H1 (cell line): ENCODE data around the gene TMEM151B. TPM values are rescaled to one million over a fixed set of nuclear protein-coding genes. Genes with fewer than 3 reads are reported as not detected.

Source experiments
- CTCF ChIA-PET: fragments of 300-600 bp; sonication (Branson Sonifier 250); formaldehyde crosslinking; loops from one replicate; lab custom pipeline; 2021; ENCODE audit not compliant: partially characterized antibody; lab: Charles Lee
- POLR2A ChIA-PET: fragments of 300-600 bp; sonication (Branson Sonifier 250); formaldehyde crosslinking; loops from one replicate; lab custom pipeline; 2021; ENCODE audit warnings: inconsistent platforms; ENCODE audit not compliant: partially characterized antibody; lab: Charles Lee
- DNase-seq, 2 experiments: peaks; one replicate each; pipeline versions ENCODE4 v3.0.0 to v3.0.0-alpha.2; 2010 to 2022; ENCODE audit warnings: low spot score in 2 of 2, low read depth in 1 of 2, mixed read lengths in 1 of 2
- FAIRE-seq: peaks from 2 replicates; lab custom pipeline; 2011; peaks lifted over from hg19 to GRCh38; lab: Jason Lieb, UNC
- H2AFZ ChIP-seq: 2 replicates; pipeline ENCODE4 v1.8.1; 2012; ENCODE audit warnings: low read length, inconsistent platforms
- H2AK5ac ChIP-seq: 2 replicates; pipeline ENCODE4 v1.6.1; 2013; ENCODE audit warnings: low read depth, low read length
- H2BK120ac ChIP-seq: replicated peaks from 2 replicates; pipeline ENCODE3; 2013; ENCODE audit warnings: low read depth, low read length, inconsistent platforms
- H2BK12ac ChIP-seq: 2 replicates; pipeline ENCODE4 v1.6.1; 2013; ENCODE audit warnings: low read depth, low read length
- H2BK15ac ChIP-seq: 2 replicates; pipeline ENCODE4 v1.6.1; 2013; ENCODE audit warnings: low read length
- H2BK20ac ChIP-seq: 2 replicates; pipeline ENCODE4 v1.6.1; 2013; ENCODE audit warnings: low read length
- H2BK5ac ChIP-seq: 2 replicates; pipeline ENCODE4 v1.6.1; 2013; ENCODE audit warnings: low read depth, low read length
- H3K14ac ChIP-seq: 2 replicates; pipeline ENCODE4 v1.6.1; 2013; ENCODE audit warnings: inconsistent platforms; ENCODE audit not compliant: insufficient read length
- H3K18ac ChIP-seq: 2 replicates; pipeline ENCODE4 v1.6.1; 2013; ENCODE audit warnings: low read length; ENCODE audit errors: extremely low read depth
- H3K23ac ChIP-seq: 2 replicates; pipeline ENCODE4 v1.6.1; 2013; ENCODE audit warnings: inconsistent platforms; ENCODE audit not compliant: insufficient read length
- H3K23me2 ChIP-seq: 2 replicates; pipeline ENCODE4 v1.6.1; 2013; ENCODE audit warnings: low read depth, low read length
- H3K27ac ChIP-seq: 2 replicates; pipeline ENCODE4 v1.6.1; 2011; ENCODE audit warnings: low read depth, low read length, inconsistent platforms
- H3K27me3 ChIP-seq, 4 experiments: replicated peaks in 1 of 4; 1 replicate in 1 of 4; 2 replicates in 3 of 4; pipeline versions ENCODE4 v1.6.1 to v1.8.1; 2011 to 2013; ENCODE audit warnings: low read length in 3 of 4, mild to moderate bottlenecking in 3 of 4, inconsistent platforms in 2 of 4, mixed read lengths in 2 of 4, moderate library complexity in 1 of 4; ENCODE audit not compliant: control insufficient read depth in 3 of 4, insufficient read depth in 3 of 4; ENCODE audit errors: extremely low read depth in 1 of 4
- H3K36me3 ChIP-seq, 4 experiments: 2 replicates each; pipeline versions ENCODE4 v1.6.1 to v1.8.1; 2011 to 2013; ENCODE audit warnings: mild to moderate bottlenecking in 4 of 4, low read length in 3 of 4, moderate library complexity in 2 of 4, control low read depth in 1 of 4, inconsistent platforms in 1 of 4; ENCODE audit not compliant: insufficient read depth in 4 of 4, control insufficient read depth in 2 of 4
- H3K4ac ChIP-seq: replicated peaks from 2 replicates; pipeline ENCODE3; 2013; ENCODE audit warnings: low read length, low read depth, mixed read lengths, inconsistent platforms; ENCODE audit not compliant: insufficient read length
- H3K4me1 ChIP-seq, 4 experiments: replicated peaks in 1 of 4; 1 replicate in 1 of 4; 2 replicates in 3 of 4; pipeline versions ENCODE4 v1.6.1 to v1.8.1; 2011 to 2013; ENCODE audit warnings: low read length in 3 of 4, inconsistent platforms in 2 of 4, mixed read lengths in 1 of 4; ENCODE audit not compliant: insufficient read depth in 4 of 4, control insufficient read depth in 3 of 4
- H3K4me2 ChIP-seq, 2 experiments: 2 replicates each; pipeline versions ENCODE4 v1.6.1 to v1.8.1; 2011 to 2013; ENCODE audit warnings: low read depth in 2 of 2, low read length in 2 of 2, control low read depth in 1 of 2, inconsistent platforms in 1 of 2, mild to moderate bottlenecking in 1 of 2; ENCODE audit not compliant: insufficient read depth in 1 of 2
- H3K4me3 ChIP-seq, 4 experiments: fragments of 200-600, 300-600 bp in 1 of 4; sonication (generic), shearing (Covaris generic), sonication (Bioruptor Twin) in 1 of 4; 2 replicates each; pipeline versions ENCODE4 v1.5.1 to v1.8.1; 2011 to 2016; ENCODE audit warnings: low read length in 4 of 4, low read depth in 3 of 4, control low read depth in 2 of 4, inconsistent platforms in 2 of 4, mild to moderate bottlenecking in 2 of 4, mixed read lengths in 1 of 4, moderate library complexity in 1 of 4; ENCODE audit not compliant: insufficient read depth in 2 of 4; ENCODE audit errors: extremely low read depth in 1 of 4
- H3K56ac ChIP-seq: replicated peaks from 2 replicates; pipeline ENCODE3; 2013; ENCODE audit warnings: low read depth, mild to moderate bottlenecking, mixed read lengths, low read length, inconsistent platforms; ENCODE audit not compliant: insufficient read length
- H3K79me1 ChIP-seq: 2 replicates; pipeline ENCODE4 v1.6.1; 2013; ENCODE audit warnings: low read depth, low read length, control low read depth
- H3K79me2 ChIP-seq, 2 experiments: 2 replicates each; pipeline versions ENCODE4 v1.6.1 to v1.8.1; 2012 to 2013; ENCODE audit warnings: low read length in 2 of 2, mild to moderate bottlenecking in 2 of 2, inconsistent platforms in 1 of 2; ENCODE audit not compliant: insufficient read depth in 2 of 2, control insufficient read depth in 1 of 2
- H3K9ac ChIP-seq, 4 experiments: replicated peaks in 1 of 4; 1 replicate in 1 of 4; 2 replicates in 3 of 4; pipeline versions ENCODE4 v1.6.1 to v1.8.1; 2011 to 2013; ENCODE audit warnings: low read depth in 3 of 4, low read length in 3 of 4, control low read depth in 2 of 4, mild to moderate bottlenecking in 2 of 4, moderate library complexity in 2 of 4, inconsistent platforms in 1 of 4; ENCODE audit errors: extremely low read depth in 1 of 4
- H3K9me3 ChIP-seq, 2 experiments: 2 replicates each; pipeline versions ENCODE4 v1.6.1 to v1.8.1; 2012 to 2013; ENCODE audit warnings: mild to moderate bottlenecking in 2 of 2, moderate library complexity in 2 of 2, control low read depth in 1 of 2, inconsistent platforms in 1 of 2, low read depth in 1 of 2, low read length in 1 of 2, mixed read lengths in 1 of 2; ENCODE audit not compliant: insufficient read depth in 2 of 2
- H4K20me1 ChIP-seq, 2 experiments: replicated peaks in 1 of 2; 2 replicates each; pipeline versions ENCODE3 to v1.8.1; 2011 to 2013; ENCODE audit warnings: inconsistent platforms in 2 of 2, low read length in 2 of 2, mild to moderate bottlenecking in 1 of 2; ENCODE audit not compliant: insufficient read depth in 2 of 2, control insufficient read depth in 1 of 2
- H4K5ac ChIP-seq: 2 replicates; pipeline ENCODE4 v1.6.1; 2013; ENCODE audit warnings: low read length, low read depth, mixed read lengths, inconsistent platforms; ENCODE audit not compliant: insufficient read length
- H4K8ac ChIP-seq: 2 replicates; pipeline ENCODE4 v1.8.0; 2013; ENCODE audit warnings: mild to moderate bottlenecking, moderate library complexity, low read length, inconsistent platforms; ENCODE audit not compliant: insufficient read depth; ENCODE audit errors: extremely low read depth
- H4K91ac ChIP-seq: replicated peaks from 2 replicates; pipeline ENCODE3; 2013; ENCODE audit warnings: low read length, mixed read lengths, inconsistent platforms; ENCODE audit not compliant: insufficient read length
- CTCF ChIP-seq, 3 experiments: IDR thresholded peaks; 1 replicate in 2 of 3; 2 replicates in 1 of 3; pipeline versions ENCODE4 v1.5.1 to v1.6.1; 2011; ENCODE audit warnings: low read length in 3 of 3, mild to moderate bottlenecking in 3 of 3, inconsistent platforms in 2 of 3, low read depth in 1 of 3, moderate library complexity in 1 of 3; ENCODE audit not compliant: insufficient read depth in 1 of 3; ENCODE audit errors: control extremely low read depth in 1 of 3
- RAD21 ChIP-seq, 2 experiments: IDR thresholded peaks in 1 of 2; conservative IDR thresholded peaks in 1 of 2; 2 replicates each; pipeline ENCODE4 v1.6.1; 2011; ENCODE audit warnings: low read depth in 2 of 2, low read length in 2 of 2, improper control_type of control experiment in 1 of 2, inconsistent platforms in 1 of 2, mild to moderate bottlenecking in 1 of 2, moderate library complexity in 1 of 2
- RNF2 ChIP-seq: fragments of 200-900, 300-1000 bp; sonication (generic); IDR thresholded peaks from 2 replicates; pipeline ENCODE4 v1.7.1; 2016; ENCODE audit warnings: borderline replicate concordance, low read depth, mild to moderate bottlenecking, antibody characterized with exemption, low read length; ENCODE audit not compliant: poor library complexity, severe bottlenecking; ENCODE audit errors: missing control alignments
- WGBS, 2 experiments: shearing (Covaris generic) in 1 of 2; methylation state at CpG; one replicate each; pipeline versions ENCODE4 v1.1.6 to v1.1.7; 2013 to 2015; ENCODE audit warnings: low lambda C conversion rate in 2 of 2, mixed read lengths in 2 of 2, inconsistent platforms in 1 of 2, low coverage in 1 of 2, missing lambda C conversion rate in 1 of 2; ENCODE audit not compliant: insufficient replicate concordance in 2 of 2, insufficient coverage in 1 of 2, insufficient read length in 1 of 2; ENCODE audit errors: extremely low coverage in 1 of 2, missing lambda C conversion rate in 1 of 2; 5-methylcytosine and 5-hydroxymethylcytosine counted together
- polyA plus RNA-seq, 7 experiments: library from polyadenylated mRNA; depleted of rRNA in 3 of 7; stranded (reverse) in 5 of 7; unstranded in 2 of 7; fragments of >200 nt in 5 of 7; fragments of 200-250 nt in 2 of 7; gene quantifications; 1 replicate in 5 of 7; 2 replicates in 1 of 7; 4 replicates in 1 of 7; pipeline versions ENCODE4 v1.2.1 to v1.2.3, GENCODE V29; 2011 to 2013; ENCODE audit warnings: missing spikeins in 2 of 7, mixed read lengths in 2 of 7
- total RNA-seq: library from RNA; stranded (reverse); fragmentation: NEBNext Ultra II Directional; extraction: Animal tissue kit (Norgen Biotek cat#: 25700); gene quantifications from 2 replicates; pipeline ENCODE4 v1.2.1, GENCODE V29; 2021

TMEM151B gene
- total and polyA plus RNA-seq, 2 of the 8 experiments (the other 6 are each of a cell fraction or from before 2014, with no cell fraction given), result 8.0 to 15.5 TPM

GRCh38 chr6:44235891-44236516 is 34.2 kb upstream of the TMEM151B start:
- no peak overlapping the region for H2BK20ac ChIP-seq
- no peak overlapping the region for H4K5ac ChIP-seq
- H4K20me1 ChIP-seq, result peaks cover 6 to 7% of the 10 kb centered on the region in 2 experiments
- H3K27me3 ChIP-seq, result no peaks in the 10 kb centered on the region; a peak in 1 of 7 replicates
- H2BK5ac ChIP-seq, result no peak overlapping the region
- H3K23me2 ChIP-seq, result peaks cover 4% of the 10 kb centered on the region; the same call in 1 of the 2 replicates
- FAIRE-seq (no peak), DNase-seq (peak in 1 of 2 experiments; percentile 68)
- POLR2A ChIA-PET, result interaction anchor here (0.7 to 21.0 kb wide), 11 partner anchors 10 to 108 kb away, joined by 3 to 581 read pairs (median 4); partner anchors contain the start of genes HSP90AB1, MRPL14, SLC29A1 and SLC35B2
- no peak overlapping the region for H2BK15ac ChIP-seq
- no peak overlapping the region for H2BK12ac ChIP-seq
- H3K4me3 ChIP-seq, result no peak overlapping the region
- no peak overlapping the region for H3K14ac ChIP-seq
- no peak overlapping the region for H4K91ac ChIP-seq
- CTCF ChIA-PET, result interaction anchor here (0.7 to 19.4 kb wide), 32 partner anchors 10 to 284 kb away, joined by 3 to 287 read pairs (median 10); partner anchors contain the start of genes CAPN11, HSP90AB1, MYMX and SLC29A1
- H3K9me3 ChIP-seq, result no peaks in the 10 kb centered on the region
- H2AFZ ChIP-seq, result no peak overlapping the region
- H3K9ac ChIP-seq, result no peak overlapping the region
- no peak overlapping the region for H2BK120ac ChIP-seq
- H3K79me1 ChIP-seq, result peaks cover 3% of the 10 kb centered on the region; the same call in 1 of the 2 replicates
- no peak overlapping the region for H3K27ac ChIP-seq
- H3K23ac ChIP-seq, result no peak overlapping the region
- H3K4me2 ChIP-seq, result no peak overlapping the region
- TF ChIP-seq RNF2 (no peak), RAD21 (IDR thresholded peaks at IDR 0.05 in 1 of 2, conservative IDR thresholded peaks at IDR 0.05 in 1 of 2; ENCODE audit: low read depth in 2 of 2, low read length in 2 of 2) (peak; percentile 2 to 26; a peak in 1 of 4 replicates), CTCF (IDR thresholded peaks at IDR 0.05; ENCODE audit: control extremely low read depth in 1 of 3, insufficient read depth in 1 of 3, low read depth in 1 of 3, low read length in 3 of 3) (peak in 2 of 3 experiments; percentile 42 to 62; a peak in 3 of 4 replicates)
- no peak overlapping the region for H3K18ac ChIP-seq
- peaks cover 23 to 34% (median 31%) of the 10 kb centered on the region in 4 experiments for H3K36me3 ChIP-seq
- no peak overlapping the region for H2AK5ac ChIP-seq
- no peaks in the 10 kb centered on the region for H3K79me2 ChIP-seq
- H3K4me1 ChIP-seq, result peaks cover 4 to 15% (median 9%) of the 10 kb centered on the region in 4 experiments; a peak in 6 of 7 replicates
- H4K8ac ChIP-seq, result no peak overlapping the region
- H3K56ac ChIP-seq, result no peak overlapping the region
- H3K4ac ChIP-seq, result no peak overlapping the region
- WGBS, 2 experiments, result 85% methylated on average over 5 of the region's 6 CpGs; no CpG with 5 or more reads in 1 of the 2 experiments
